Uterus (tissue), 2 donors: ENCODE results near the gene TUBAL3.

ENCODE experiments used
- POLR2A ChIP-seq, 2 donors: fragments of 450-650 bp; IDR thresholded peaks; one replicate each; pipeline ENCODE4 v1.6.1; 2016; ENCODE audit warnings: antibody characterized with exemption in 2 of 2, mild to moderate bottlenecking in 1 of 2, moderate library complexity in 1 of 2
- TF ChIP-seq, protein P1 (sequence below), 4 experiments: fragments of 200-600 bp in 2 of 4; fragments of 450-650 bp in 2 of 4; sonication (generic) in 2 of 4; IDR thresholded peaks; one replicate each; pipeline ENCODE4 v1.5.1; 2016 to 2019; ENCODE audit warnings: antibody characterized with exemption in 4 of 4, mild to moderate bottlenecking in 2 of 4, moderate library complexity in 1 of 4

DNA sequence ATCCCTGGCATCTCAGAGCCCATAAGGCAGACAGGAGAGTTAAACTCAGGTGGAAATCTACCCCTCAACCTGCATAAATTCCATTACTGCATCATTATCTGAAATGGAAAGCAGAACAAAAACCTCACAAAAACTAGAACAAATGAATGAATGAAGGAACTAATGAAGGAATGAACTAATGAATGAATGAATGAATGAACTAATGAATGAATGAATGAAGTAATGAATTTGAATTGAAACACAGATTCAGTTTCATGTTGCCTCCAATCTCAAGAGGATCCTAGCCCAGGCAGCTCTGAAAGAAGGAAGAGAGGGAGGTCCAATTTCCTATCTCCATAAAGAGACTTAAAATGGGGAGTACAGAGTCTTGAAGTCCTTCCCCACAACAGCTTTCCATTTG is 41.8 kb downstream of the TUBAL3 start:
- TF ChIP-seq, protein P1, sequence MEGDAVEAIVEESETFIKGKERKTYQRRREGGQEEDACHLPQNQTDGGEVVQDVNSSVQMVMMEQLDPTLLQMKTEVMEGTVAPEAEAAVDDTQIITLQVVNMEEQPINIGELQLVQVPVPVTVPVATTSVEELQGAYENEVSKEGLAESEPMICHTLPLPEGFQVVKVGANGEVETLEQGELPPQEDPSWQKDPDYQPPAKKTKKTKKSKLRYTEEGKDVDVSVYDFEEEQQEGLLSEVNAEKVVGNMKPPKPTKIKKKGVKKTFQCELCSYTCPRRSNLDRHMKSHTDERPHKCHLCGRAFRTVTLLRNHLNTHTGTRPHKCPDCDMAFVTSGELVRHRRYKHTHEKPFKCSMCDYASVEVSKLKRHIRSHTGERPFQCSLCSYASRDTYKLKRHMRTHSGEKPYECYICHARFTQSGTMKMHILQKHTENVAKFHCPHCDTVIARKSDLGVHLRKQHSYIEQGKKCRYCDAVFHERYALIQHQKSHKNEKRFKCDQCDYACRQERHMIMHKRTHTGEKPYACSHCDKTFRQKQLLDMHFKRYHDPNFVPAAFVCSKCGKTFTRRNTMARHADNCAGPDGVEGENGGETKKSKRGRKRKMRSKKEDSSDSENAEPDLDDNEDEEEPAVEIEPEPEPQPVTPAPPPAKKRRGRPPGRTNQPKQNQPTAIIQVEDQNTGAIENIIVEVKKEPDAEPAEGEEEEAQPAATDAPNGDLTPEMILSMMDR (IDR thresholded peaks at IDR 0.05) = no peak
- TF ChIP-seq POLR2A (IDR thresholded peaks at IDR 0.05) = no peak
